NCI-H187 (cell line): ENCODE data around the gene EFCAB3.
A peak's percentile ranks its signal among the peaks of the same experiment; 100 is the strongest.
"Not testable (repeated sequence)": the region's sequence is repeated elsewhere in the genome, so short reads cannot be mapped to it uniquely, and the experiment has no call there.

Source experiments
- DNase-seq, 2 experiments: peaks; one replicate each; lab custom pipeline; 2025; lab: John Stamatoyannopoulos, UW

EFCAB3 gene

GRCh38 chr17:62380253-62380652 is at the start of gene EFCAB3:
TSS of gene EFCAB3 (plus strand) at chr17:62380553. CDS start at chr17:62382980, 2,427 bp downstream.
- no peak for DNase-seq

- DNase-seq: no peak
Measured at GRCh38 chr17:62336527-62336926, 43.8 kb upstream of the EFCAB3 start.

- DNase-seq: no peak
Measured at GRCh38 chr17:62343764-62344270, 36.5 kb upstream of the EFCAB3 start.

- DNase-seq: no peak
Measured at GRCh38 chr17:62351176-62351575, 29.2 kb upstream of the EFCAB3 start.

GRCh38 chr17:62366191-62366590 is 14.2 kb upstream of the EFCAB3 start:
- DNase-seq: no peak

DNA sequence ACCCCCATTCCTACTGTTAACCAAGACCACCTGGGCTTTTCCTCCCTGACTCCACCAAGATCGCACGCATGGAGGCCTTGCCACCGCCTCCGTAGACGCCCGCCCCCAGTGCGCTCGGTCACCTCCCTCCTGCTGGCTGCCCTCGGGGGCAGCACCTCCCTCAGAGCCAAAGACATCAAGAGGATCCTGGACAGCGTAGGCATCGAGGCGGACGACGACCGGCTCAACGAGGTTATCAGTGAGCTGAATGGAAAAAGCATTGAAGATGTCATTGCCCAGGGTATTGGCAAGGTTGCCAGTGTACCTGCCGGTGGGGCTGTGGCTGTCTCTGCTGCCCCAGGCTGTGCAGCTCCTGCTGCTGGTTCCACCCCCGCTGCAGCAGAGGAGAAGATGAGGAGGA is 1.2 kb downstream of the EFCAB3 start:
- no peak for DNase-seq

- no peak for DNase-seq
Measured at GRCh38 chr17:62388856-62389255, 8.5 kb downstream of the EFCAB3 start.

DNA sequence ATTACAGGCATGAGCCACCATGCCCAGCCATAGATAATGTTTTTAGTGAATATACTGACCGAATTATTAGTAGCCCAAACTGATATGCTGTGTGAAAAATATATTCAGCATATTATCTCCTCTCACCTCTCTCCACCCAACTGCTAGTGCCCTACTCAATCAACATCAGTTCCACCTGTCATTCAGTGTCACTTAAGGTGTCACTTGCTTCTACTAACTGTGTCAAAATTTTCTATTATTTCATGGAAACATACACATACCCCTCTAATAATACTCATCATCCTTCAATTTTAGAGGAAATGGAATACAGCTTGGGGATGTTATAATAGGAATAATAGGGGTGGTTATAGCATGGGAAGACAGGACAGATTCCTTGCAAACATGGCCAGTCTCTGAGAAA is 12.6 kb downstream of the EFCAB3 start:
- no peak for DNase-seq

GRCh38 chr17:62398891-62399290 is 18.5 kb downstream of the EFCAB3 start:
- no peak for DNase-seq

DNA sequence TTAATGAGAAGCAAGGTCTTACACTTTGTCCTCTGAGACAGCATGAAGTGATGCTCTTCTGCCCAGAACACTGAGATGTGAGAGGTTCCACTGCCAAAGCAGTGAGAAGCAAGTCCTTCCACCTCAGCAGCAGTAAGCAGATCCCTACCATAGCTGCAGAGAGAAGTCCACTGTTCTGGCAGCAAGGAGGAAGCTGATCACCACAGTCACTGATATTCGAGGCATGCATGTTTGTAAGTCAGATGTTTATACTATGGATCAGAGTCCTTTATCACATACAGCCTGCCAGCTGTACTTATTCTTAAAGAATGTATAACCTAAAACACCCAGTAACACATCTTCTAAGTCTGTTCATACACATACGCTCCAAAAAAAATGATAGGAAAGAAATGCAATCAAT is 25.1 kb downstream of the EFCAB3 start:
- no peak for DNase-seq

GRCh38 chr17:62413090-62413489 is 32.7 kb downstream of the EFCAB3 start:
- DNase-seq: not testable (repeated sequence)

DNA sequence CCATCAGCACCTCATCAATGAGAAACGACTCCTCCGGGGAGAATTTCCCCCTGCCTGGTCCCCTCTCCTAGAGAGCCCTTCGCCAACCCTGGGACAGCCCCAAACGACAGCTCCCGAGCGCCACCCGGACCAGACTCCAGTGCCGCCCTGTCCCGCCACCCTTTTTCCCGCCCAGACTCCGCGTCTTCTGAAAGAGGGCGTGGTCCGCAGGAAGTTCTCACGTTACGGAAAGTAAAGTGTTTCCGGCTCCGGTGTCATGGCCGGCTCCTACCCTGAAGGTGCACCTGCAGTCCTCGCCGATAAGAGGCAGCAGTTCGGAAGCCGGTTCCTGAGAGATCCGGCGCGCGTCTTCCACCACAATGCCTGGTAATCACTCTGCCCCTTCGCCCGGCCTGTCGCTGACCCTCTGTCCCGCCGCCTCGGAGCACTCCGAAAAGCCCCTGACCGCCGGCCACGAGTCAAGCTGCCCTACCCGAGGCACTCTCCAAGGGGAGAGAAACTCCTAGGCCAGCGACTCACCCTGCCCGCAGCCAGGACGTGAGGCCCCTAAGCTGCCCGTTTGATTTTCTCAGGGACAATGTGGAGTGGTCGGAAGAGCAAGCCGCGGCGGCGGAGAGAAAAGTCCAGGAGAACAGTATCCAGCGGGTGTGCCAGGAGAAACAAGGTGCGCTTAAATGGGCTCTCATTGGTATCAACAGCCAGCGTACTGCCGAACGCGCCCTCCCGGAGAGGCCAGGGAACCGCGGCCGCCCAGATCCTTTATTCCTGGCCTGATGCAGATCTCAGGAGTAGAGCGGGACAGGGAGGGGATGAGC is 43.5 kb downstream of the EFCAB3 start, which contains the start of gene METTL2A:
METTL2A (plus strand) TSS at position 251 of the 815 bp plus-strand sequence; CDS start at position 257, 6 bp downstream.
- DNase-seq: peak; percentile 56 to 79

GRCh38 chr17:62426214-62426613 is 45.9 kb downstream of the EFCAB3 start:
- not testable (repeated sequence) for DNase-seq

- DNase-seq: not testable (repeated sequence)
Measured at GRCh38 chr17:62435251-62435650, 54.9 kb downstream of the EFCAB3 start.

DNA sequence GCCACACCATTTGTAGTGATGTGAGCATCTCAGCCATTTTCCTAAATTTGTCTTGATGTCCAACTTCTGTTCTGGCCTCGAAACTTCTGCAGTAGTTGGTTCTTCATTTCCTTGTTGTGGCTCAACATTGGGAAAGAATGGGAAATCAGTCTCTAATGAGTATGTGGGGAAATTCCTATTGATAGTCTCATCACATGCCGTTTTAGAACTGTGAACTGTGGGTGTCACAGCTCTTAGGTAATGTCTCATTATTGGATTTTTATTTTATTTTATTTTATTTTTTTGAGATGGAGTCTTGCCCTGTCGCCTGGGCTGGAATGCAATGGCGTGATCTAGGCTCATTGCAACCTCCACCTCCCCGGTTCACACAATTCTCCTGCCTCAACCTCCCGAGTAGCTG is 60.8 kb downstream of the EFCAB3 start:
- DNase-seq: not testable (repeated sequence)

- DNase-seq: no peak
Measured at GRCh38 chr17:62444063-62444462, 63.7 kb downstream of the EFCAB3 start.

DNA sequence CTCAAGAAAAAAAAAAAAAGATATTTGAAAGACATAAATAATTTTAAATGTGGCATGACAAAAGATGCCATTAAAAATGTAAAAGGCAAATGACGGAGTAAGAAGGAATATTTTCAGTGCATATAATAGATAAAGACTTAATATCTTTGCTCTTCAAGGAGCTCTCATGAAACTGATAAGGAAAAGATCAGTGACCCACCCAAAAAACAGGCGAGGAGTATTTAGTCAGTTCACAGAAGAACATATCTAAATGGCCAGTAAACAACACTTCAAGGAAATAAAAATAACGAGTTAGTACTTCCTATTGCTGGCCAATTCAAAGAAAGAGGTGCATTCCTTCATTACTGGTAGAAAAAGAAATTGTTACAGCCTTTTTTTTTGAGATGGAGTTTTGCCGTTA is 65.4 kb downstream of the EFCAB3 start:
- not testable (repeated sequence) for DNase-seq

GRCh38 chr17:62452195-62452594 is 71.8 kb downstream of the EFCAB3 start:
- not testable (repeated sequence) for DNase-seq

- not testable (repeated sequence) for DNase-seq
Measured at GRCh38 chr17:62453041-62453440, 72.7 kb downstream of the EFCAB3 start.

GRCh38 chr17:62453656-62454055 is 73.3 kb downstream of the EFCAB3 start:
- not testable (repeated sequence) for DNase-seq

DNA sequence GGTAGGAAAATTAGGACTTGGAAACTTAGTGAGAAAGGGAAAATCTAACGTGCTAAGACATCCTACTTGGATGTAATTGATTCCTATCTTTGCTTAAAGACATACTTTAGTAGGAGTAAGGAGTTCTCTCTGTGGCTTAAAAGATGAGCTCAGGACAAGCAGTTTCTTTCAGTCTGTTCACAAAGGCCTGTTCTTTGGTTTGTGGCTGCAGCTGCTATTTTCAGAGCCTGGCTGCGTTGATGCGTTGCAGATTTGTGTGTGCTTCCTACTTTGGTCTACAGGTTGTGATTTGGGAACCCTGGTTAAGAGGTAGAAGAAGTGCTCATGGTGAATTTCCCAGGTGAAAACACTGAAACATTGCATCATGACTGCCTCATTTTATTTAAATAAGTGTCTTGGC is 73.8 kb downstream of the EFCAB3 start:
- not testable (repeated sequence) for DNase-seq

GRCh38 chr17:62456016-62456415 is 75.7 kb downstream of the EFCAB3 start:
- no peak for DNase-seq

DNA sequence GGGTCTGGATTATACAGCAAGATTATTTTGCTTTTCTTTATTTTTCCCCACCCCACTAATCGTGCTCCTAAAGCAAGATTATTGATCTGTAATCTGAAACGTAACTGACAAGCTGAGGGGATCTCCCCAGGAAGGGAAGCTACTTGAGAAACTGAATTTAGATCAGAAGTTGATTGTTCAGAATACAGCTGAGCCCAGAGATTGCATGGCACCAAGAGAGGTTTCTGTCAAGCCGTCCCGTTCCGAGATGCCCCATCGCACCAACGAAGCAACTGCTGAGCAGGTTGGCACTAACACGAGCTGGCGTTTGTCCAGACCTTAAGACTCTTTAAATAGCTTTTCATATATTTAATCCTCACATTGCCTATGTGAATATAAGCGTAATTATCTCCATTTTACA is 78.1 kb downstream of the EFCAB3 start:
- DNase-seq: not testable (repeated sequence)
